ENCODE data around the gene IGFBPL1. TPM values are rescaled to one million over a fixed set of nuclear protein-coding genes. Genes with fewer than 3 reads are reported as not detected.

Gene IGFBPL1
- total and polyA plus RNA-seq, 2 of the 13 experiments (the other 11 are each of a cell fraction or from before 2014, with no cell fraction given) = 0.24 TPM; not detected in 1

- TF ChIP-seq HOMEZ (CRISPR knock-in tag; IDR thresholded peaks at IDR 0.05; ENCODE audit: low read depth) (peak; percentile 63; the same call in 1 of the 2 replicates), HMGXB4 (CRISPR knock-in tag; IDR thresholded peaks at IDR 0.05; ENCODE audit: borderline replicate concordance in 1 of 2, low read depth in 1 of 2) (0 out of 4 replicates have a peak, but pooled peaks of 1 of the 2 experiments have one; percentile 31), HNF1B (CRISPR knock-in tag; IDR thresholded peaks at IDR 0.05) (peak; percentile 47; the same call in 1 of the 2 replicates), PHF21A (CRISPR knock-in tag; IDR thresholded peaks at IDR 0.05) (0 out of 2 replicates have a peak, but pooled peaks have one; percentile 49), FOSL1 (CRISPR knock-in tag; IDR thresholded peaks at IDR 0.05; ENCODE audit: borderline replicate concordance) (peak; percentile 85; the same call in 1 of the 2 replicates), RXRA (CRISPR knock-in tag; IDR thresholded peaks at IDR 0.05) (peak; percentile 55; the same call in 1 of the 2 replicates), IRF9 (CRISPR knock-in tag; IDR thresholded peaks at IDR 0.05; ENCODE audit: borderline replicate concordance) (0 out of 2 replicates have a peak, but pooled peaks have one; percentile 26), ZNF282 (IDR thresholded peaks at IDR 0.05; ENCODE audit: partially characterized antibody) (no peak), MEF2D (CRISPR knock-in tag; IDR thresholded peaks at IDR 0.05) (no peak), BCL6 (CRISPR knock-in tag; IDR thresholded peaks at IDR 0.05) (0 out of 2 replicates have a peak, but pooled peaks have one; percentile 33), REL (CRISPR knock-in tag; conservative IDR thresholded peaks at IDR 0.05) (no peak), NR2C2 (CRISPR knock-in tag; IDR thresholded peaks at IDR 0.05; ENCODE audit: borderline replicate concordance) (peak; percentile 41; the same call in 1 of the 2 replicates), JUN (CRISPR knock-in tag; IDR thresholded peaks at IDR 0.05) (peak; percentile 85)
- TF ChIP-seq, protein P1, sequence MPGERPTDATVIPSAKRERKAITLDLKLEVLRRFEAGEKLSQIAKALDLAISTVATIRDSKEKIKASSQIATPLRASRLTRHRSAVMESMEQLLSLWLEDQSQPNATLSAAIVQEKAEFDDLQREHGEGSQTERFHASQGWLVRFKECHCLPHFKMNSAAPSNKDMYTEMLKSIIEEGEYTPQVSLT (CRISPR knock-in tag; IDR thresholded peaks at IDR 0.05; ENCODE audit: borderline replicate concordance, low read depth) = no peak
- TF ChIP-seq, protein P2, sequence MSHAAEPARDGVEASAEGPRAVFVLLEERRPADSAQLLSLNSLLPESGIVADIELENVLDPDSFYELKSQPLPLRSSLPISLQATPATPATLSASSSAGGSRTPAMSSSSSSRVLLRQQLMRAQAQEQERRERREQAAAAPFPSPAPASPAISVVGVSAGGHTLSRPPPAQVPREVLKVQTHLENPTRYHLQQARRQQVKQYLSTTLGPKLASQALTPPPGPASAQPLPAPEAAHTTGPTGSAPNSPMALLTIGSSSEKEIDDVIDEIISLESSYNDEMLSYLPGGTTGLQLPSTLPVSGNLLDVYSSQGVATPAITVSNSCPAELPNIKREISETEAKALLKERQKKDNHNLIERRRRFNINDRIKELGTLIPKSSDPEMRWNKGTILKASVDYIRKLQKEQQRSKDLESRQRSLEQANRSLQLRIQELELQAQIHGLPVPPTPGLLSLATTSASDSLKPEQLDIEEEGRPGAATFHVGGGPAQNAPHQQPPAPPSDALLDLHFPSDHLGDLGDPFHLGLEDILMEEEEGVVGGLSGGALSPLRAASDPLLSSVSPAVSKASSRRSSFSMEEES (CRISPR knock-in tag; IDR thresholded peaks at IDR 0.05) = peak; percentile 53; the same call in 1 of the 2 replicates
- TF ChIP-seq, protein P3, sequence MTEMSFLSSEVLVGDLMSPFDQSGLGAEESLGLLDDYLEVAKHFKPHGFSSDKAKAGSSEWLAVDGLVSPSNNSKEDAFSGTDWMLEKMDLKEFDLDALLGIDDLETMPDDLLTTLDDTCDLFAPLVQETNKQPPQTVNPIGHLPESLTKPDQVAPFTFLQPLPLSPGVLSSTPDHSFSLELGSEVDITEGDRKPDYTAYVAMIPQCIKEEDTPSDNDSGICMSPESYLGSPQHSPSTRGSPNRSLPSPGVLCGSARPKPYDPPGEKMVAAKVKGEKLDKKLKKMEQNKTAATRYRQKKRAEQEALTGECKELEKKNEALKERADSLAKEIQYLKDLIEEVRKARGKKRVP (CRISPR knock-in tag; IDR thresholded peaks at IDR 0.05) = peak in 1 of 2 experiments; percentile 23; a peak in 1 of 4 replicates
Measured at GRCh38 chr9:38443181-38443580, 18.9 kb upstream of the IGFBPL1 start (continued).

All from HepG2 (cell line).